ENCODE data around the gene IVD.

Gene IVD

DNA sequence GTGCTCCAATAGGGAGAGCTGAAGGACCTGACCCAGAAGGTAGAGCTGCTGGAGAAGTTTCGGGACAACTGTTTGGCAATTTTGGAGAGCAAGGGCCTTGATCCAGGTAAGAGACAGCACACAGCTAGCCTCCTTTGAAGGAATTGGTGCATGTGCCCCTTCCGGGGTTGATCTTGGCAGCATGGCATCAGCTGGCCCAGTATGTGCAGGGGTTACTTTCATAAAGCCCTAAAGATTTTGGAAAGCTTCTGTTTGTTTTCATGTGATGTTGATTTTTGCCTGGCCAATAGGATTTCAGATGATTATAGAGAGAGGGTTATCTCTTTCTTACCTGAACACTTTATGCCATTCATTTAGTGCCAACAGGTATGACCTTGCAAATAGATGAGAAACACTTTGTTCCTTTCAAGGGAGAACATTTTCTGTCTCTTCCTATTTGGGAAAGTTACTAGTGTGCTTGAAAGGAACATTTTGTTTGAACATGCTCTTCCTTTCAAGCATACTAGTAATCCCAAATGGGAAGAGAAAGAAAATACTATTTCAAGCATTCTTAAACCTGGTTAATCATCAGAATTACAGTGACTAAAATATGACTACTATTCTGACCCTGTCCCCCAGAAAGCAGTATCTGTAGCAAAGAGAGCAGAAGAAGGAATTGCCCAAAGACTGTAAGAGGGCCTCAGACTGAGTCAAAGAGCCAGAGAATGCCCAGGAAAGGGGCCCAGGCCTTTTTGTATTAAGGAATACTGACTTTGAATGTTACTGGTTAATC is 15.6 kb upstream of the IVD start:
- H3K36me3 Mint-ChIP-seq (ENCODE audit: low read depth): peaks cover 77% of the 10 kb centered on the region
- H3K4me3 Mint-ChIP-seq: no peak overlapping the region
- H3K4me1 Mint-ChIP-seq: peaks cover under 1% of the 10 kb centered on the region
- TF ChIP-seq, protein P1, sequence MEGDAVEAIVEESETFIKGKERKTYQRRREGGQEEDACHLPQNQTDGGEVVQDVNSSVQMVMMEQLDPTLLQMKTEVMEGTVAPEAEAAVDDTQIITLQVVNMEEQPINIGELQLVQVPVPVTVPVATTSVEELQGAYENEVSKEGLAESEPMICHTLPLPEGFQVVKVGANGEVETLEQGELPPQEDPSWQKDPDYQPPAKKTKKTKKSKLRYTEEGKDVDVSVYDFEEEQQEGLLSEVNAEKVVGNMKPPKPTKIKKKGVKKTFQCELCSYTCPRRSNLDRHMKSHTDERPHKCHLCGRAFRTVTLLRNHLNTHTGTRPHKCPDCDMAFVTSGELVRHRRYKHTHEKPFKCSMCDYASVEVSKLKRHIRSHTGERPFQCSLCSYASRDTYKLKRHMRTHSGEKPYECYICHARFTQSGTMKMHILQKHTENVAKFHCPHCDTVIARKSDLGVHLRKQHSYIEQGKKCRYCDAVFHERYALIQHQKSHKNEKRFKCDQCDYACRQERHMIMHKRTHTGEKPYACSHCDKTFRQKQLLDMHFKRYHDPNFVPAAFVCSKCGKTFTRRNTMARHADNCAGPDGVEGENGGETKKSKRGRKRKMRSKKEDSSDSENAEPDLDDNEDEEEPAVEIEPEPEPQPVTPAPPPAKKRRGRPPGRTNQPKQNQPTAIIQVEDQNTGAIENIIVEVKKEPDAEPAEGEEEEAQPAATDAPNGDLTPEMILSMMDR (IDR thresholded peaks at IDR 0.05; ENCODE audit: unreplicated experiment in 3 of 3): no peak
- H3K27ac Mint-ChIP-seq: no peak overlapping the region
- no peaks in the 10 kb centered on the region for H3K27me3 Mint-ChIP-seq (ENCODE audit: low read depth)
- no peaks in the 10 kb centered on the region for H3K9me3 Mint-ChIP-seq

DNA sequence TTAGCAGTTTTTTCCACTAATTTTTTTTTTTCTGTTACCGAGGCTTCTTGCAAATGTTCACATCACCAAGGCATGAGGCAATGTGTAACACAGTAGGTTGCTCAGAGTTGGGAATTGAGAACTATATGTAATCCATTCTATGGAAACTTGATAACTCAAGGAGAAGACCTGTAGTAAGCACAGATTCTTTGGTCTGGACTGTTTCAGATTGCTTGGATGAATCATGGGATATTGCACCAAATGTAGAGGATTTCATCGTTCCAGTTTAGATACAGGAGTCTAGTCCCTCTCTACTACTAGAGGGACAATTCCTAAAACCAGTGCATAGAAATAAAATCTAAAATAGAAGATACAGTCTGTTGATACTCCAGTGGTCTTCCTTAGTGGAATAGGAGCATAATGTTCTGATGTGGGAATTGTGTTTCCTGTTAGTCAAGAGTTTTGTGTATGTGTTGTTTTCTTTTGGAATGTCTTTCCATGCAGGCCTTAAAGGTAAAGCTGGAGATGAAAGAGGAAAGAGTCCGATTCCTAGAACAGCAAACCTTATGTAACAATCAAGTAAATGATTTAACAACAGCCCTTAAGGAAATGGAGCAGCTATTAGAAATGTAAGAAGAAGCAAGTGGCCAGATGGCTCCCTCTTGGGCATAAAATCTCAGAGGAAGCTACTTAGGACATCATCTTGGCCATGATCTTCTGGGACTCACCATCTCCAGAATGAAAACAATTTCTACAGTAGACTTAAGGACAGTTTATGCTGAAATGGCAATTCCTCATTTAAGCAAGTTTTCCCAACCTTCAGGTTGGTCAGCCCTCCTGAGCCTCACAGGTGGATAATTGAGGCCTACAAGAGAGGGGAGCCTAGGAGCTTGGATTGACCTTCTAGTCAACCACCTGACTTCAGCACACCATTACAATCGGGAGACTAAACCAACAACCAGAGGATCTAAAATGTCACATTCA is 12.3 kb upstream of the IVD start:
- Mint-ChIP-seq H3K9me3 (no peaks in the 10 kb centered on the region), H3K27me3 (ENCODE audit: low read depth) (no peaks in the 10 kb centered on the region), H3K36me3 (ENCODE audit: low read depth) (peaks cover 53% of the 10 kb centered on the region), H3K27ac (no peak overlapping the region), H3K4me1 (no peaks in the 10 kb centered on the region), H3K4me3 (no peak overlapping the region)
- TF ChIP-seq, protein P1 (IDR thresholded peaks at IDR 0.05; ENCODE audit: unreplicated experiment in 3 of 3): no peak

DNA sequence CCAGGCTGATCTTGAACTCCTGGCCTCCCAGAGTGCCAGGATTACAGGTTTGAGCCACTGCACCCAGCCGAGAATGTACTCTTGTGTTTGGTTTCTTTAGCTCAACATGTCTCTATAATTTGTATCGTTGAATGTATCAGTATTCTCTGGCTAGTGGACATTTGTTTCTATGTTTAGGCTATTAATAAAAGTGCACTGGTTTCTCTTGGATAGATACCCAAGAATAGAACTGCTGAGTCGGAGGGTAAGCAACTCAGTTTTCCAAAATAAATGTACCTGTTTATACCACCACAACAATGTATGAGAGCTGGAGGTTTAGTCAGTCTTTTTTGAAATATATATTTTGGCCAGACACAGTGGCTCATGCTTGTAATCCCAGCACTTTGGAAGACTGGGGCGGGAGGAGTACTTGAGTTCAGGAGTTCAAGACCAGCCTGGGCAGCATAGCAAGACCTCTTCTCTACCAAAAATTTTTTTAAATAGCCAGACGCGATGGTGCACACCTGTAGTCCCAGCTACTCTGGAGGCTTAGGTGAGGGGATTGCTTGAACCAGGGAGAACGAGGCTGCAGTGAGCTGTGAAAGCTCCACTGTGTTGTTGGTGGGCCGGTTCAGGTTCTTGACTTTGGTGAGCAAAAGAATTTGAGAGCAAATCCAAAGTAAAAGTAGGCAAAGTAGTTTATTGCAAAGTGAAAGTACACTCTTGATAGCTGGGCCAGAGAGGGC is 7.7 kb upstream of the IVD start:
- H3K9me3 Mint-ChIP-seq: no peaks in the 10 kb centered on the region
- TF ChIP-seq, protein P1 (IDR thresholded peaks at IDR 0.05; ENCODE audit: unreplicated experiment in 3 of 3): no peak
- H3K4me3 Mint-ChIP-seq: no peak overlapping the region
- peaks cover 16% of the 10 kb centered on the region for H3K36me3 Mint-ChIP-seq (ENCODE audit: low read depth)
- H3K27me3 Mint-ChIP-seq (ENCODE audit: low read depth): no peaks in the 10 kb centered on the region
- H3K4me1 Mint-ChIP-seq: no peaks in the 10 kb centered on the region
- H3K27ac Mint-ChIP-seq: no peak overlapping the region

DNA sequence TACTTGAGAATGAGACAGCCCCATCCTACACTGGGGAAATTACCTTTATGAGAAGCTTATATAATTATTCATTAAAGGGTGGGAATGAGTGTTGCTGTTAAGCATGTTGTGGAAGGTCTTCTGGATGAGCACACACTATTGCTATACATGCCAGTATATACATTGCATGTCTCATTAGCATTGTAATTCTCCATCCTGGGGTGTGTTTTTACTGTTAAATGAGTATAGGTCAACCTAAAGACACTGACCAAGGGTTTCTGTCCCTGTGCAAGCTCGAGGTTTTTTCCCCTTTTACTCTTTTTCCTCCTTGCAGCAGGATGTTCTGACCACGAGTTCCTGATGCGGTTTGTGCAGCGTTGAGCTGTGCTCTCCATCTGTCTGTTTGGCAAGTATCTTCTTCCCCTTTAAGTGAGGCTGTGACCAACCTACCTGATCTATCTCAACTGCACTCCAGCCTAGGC is 7.2 kb upstream of the IVD start:
- Mint-ChIP-seq H3K4me3 (no peak overlapping the region), H3K27me3 (ENCODE audit: low read depth) (no peaks in the 10 kb centered on the region), H3K9me3 (no peaks in the 10 kb centered on the region), H3K27ac (no peak overlapping the region), H3K4me1 (no peaks in the 10 kb centered on the region), H3K36me3 (ENCODE audit: low read depth) (peaks cover 10% of the 10 kb centered on the region)
- TF ChIP-seq, protein P1 (IDR thresholded peaks at IDR 0.05; ENCODE audit: unreplicated experiment in 3 of 3): no peak

DNA sequence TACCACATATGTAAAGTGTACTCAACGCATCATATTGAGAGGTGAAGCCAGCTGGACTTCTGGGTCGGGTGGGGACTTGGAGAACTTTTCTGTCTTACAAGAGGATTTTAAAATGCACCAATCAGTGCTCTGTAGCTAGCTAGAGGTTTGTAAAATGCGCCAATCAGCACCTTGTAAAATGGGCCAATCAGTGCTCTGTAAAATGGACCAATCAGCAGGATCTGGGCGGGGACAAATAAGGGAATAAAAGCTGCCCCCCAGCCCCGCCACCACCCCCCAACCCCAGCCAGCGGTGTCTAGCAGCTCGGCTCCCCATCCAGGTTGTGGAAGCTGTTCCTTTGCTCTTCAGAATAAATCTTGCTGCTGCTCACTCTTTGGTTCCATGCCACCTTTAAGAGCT is 6.2 kb upstream of the IVD start:
- Mint-ChIP-seq H3K9me3 (no peaks in the 10 kb centered on the region), H3K27me3 (ENCODE audit: low read depth) (no peaks in the 10 kb centered on the region), H3K27ac (no peak overlapping the region)

More for the DNA sequence above, 6.2 kb upstream of the IVD start:
- Mint-ChIP-seq H3K4me1 (no peaks in the 10 kb centered on the region), H3K4me3 (no peak overlapping the region), H3K36me3 (ENCODE audit: low read depth) (peaks cover 6% of the 10 kb centered on the region)
- TF ChIP-seq, protein P1 (IDR thresholded peaks at IDR 0.05; ENCODE audit: unreplicated experiment in 3 of 3): no peak

Measured in nephron (organoid).